Adrenal gland (tissue), 5 donors: ENCODE results near the gene IMMP2L.

ENCODE experiments used
- CTCF ChIP-seq, 6 experiments: fragments of 450-650 bp in 4 of 6; fragments of 200-600 bp in 2 of 6; sonication (generic) in 1 of 6; IDR thresholded peaks; 1 replicate in 5 of 6; 2 replicates in 1 of 6; pipeline versions ENCODE4 v1.5.1 to v1.8.0; 2016 to 2021; ENCODE audit warnings: antibody characterized with exemption in 6 of 6, mild to moderate bottlenecking in 2 of 6, moderate library complexity in 1 of 6
- POLR2A ChIP-seq, 2 donors: fragments of 450-650 bp; IDR thresholded peaks; one replicate each; pipeline ENCODE4 v1.6.1; 2017; ENCODE audit warnings: antibody characterized with exemption in 2 of 2, mild to moderate bottlenecking in 2 of 2, moderate library complexity in 1 of 2
- donor health status: DM: no; HTN: no; CAD: no.

- TF ChIP-seq CTCF (IDR thresholded peaks at IDR 0.05) (no peak), POLR2A (IDR thresholded peaks at IDR 0.05) (no peak)
These were observed 148.6 kb downstream of the IMMP2L start for GRCh38 chr7:111413739-111414138.
